ENCODE data around the gene SDF2L1.
"Not testable (repeated sequence)": the region's sequence is repeated elsewhere in the genome, so short reads cannot be mapped to it uniquely, and the experiment has no call there.

SDF2L1 gene

DNA sequence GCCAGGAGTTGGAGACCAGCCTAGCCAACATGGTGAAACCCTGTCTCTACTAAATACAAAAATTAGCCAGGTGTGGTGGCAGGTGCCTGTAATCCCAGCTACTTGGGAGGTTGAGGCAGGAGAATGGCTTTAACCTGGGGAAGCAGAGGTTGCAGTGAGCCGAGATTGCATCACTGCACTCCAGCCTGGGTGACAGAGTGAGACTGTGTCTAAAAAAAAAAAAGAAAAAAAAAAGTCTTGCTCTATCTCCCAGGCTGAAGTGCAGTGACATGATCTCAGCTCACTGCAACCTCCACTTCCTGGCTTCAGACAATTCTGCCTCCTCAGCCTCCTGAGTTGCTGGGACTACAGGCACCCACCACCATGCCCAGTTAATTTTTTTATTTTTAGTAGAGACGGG lies 4.7 kb upstream of the SDF2L1 start:
- not testable (repeated sequence) for DNase-seq

DNA sequence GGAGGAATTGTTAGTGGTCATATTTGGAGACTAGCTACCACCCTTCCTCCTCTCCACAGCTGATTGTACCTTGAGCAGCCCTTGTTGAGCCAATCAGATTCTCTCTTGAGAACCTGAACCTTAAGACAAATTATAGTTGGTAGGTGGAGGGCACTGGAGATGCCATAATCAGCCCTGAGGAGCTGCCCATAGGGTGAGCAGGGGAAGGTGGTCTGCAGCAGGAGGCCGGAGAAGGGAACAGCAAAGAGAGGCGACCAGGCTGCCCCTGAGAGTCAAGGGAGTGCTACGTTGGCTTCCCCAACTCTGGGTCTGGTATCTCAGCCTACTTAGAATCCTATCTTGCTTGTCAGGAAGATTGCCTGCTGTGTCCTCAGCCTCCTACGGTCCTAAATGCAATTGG lies 2.7 kb upstream of the SDF2L1 start:
- DNase-seq, result no peak

DNA sequence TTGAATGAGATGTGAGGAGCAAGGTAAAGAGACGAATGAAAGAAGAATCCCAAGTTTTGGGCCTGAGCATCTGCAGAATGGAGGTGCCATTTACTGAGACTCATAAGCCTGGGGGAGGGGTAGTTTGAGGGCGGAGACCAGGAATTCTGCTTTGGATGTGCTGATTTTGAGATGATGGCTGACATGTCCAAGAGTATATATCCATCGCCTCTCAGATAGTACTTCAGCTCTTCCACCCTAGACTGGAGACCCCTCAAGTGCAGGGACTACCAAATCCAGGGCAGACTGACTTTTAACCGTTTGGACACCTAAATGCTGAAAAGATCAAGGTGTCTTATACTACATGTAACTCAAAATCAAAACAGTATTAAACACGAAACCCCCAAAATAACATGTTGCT lies 1.3 kb upstream of the SDF2L1 start:
- DNase-seq, result no peak

DNA sequence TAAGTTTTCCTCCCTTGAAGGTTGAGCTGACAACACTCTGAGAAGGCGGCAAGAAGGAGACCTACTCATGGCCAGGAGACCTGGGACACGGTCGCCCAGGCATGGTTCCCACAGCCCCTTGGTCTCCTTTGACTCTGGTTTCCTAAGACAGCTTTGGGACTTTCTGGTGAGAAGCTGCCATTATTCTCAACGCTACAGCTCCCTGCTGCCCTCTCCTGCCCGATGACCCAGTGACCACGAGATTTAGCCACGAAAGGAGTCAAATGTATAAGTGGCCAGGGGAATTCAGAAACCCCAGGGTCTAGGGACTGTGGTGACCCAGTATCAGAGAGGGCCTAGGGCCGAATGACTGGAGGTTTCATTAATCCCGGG lies 699 bp upstream of the SDF2L1 start:
- DNase-seq, result no peak

DNA sequence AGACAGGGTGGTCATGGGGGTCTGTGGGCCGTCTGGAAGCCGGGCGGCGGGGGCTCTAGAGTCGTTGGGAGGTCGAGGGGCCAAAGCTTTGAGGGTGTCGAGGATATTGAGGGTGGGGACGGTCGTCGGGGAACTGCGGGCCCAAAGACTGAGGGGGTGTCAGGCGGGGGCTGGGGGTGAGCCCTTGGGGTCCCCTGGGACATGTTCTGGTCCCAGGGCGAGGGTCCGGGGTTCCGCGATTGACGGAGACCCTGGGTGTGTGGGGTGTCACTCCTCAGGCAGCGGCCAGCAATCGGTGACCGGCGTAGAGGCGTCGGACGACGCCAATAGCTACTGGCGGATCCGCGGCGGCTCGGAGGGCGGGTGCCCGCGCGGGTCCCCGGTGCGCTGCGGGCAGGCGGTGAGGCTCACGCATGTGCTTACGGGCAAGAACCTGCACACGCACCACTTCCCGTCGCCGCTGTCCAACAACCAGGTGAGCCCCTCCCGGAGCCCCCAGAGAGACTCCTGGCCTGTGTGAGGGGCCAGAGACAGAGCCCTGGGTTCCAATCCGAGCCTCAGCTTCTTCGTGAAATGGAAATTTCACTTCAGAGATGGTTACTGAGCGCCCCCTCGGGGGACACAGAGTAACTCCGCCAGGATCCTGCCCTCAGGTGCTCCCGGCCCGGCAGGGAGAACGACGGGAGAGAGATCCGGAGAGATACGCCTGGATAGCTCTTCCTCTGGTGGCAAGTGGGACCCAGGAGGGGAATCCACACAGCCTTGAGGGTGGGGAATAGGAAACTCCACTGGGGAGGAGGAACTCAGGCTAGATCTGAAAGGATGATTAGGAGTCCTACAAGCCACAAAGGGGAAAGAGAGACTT lies 714 bp downstream of the SDF2L1 start:
- peak; percentile 44 for DNase-seq

DNA sequence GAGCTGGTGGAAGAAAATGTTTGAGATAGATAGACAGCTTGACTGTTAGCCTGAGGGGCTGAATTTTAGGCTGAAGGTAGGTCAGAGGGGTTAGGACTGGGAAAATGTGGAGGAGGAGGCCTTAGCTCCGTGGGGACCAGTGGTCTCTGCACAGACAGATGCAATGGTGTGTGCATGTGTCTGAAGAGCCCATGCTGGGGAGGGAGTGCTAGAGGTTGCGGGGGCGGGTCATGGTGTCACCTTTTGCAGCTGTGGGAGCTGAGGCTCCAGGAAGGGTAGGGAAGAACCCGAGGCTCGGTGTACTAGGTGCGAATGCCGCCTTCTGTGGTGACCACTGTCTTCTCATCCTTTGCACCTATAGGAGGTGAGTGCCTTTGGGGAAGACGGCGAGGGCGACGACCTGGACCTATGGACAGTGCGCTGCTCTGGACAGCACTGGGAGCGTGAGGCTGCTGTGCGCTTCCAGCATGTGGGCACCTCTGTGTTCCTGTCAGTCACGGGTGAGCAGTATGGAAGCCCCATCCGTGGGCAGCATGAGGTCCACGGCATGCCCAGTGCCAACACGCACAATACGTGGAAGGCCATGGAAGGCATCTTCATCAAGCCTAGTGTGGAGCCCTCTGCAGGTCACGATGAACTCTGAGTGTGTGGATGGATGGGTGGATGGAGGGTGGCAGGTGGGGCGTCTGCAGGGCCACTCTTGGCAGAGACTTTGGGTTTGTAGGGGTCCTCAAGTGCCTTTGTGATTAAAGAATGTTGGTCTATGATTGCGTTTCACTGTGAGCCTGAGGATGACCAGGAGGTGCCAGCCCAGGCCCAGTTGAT lies 1.6 kb downstream of the SDF2L1 start:
- no peak for DNase-seq

DNA sequence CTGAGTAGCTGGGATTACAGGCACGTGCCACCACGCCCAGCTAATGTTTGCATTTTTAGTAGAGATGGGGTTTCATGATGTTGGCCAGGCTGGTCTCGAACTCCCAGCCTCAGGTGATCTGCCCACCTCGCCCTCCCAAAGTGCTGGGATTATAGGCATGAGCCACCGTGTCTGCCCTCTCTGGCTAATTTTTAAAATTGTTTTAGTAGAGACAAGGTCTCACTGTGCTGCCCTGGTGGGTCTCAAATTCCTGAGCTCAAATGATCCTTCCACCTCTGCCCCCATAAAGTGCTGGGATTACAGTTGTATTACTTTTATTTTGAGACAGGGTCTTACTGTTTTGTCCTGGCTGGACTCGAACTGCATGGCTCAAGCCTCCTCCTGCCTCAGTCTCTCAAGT lies 3.4 kb downstream of the SDF2L1 start:
- not testable (repeated sequence) for DNase-seq

DNA sequence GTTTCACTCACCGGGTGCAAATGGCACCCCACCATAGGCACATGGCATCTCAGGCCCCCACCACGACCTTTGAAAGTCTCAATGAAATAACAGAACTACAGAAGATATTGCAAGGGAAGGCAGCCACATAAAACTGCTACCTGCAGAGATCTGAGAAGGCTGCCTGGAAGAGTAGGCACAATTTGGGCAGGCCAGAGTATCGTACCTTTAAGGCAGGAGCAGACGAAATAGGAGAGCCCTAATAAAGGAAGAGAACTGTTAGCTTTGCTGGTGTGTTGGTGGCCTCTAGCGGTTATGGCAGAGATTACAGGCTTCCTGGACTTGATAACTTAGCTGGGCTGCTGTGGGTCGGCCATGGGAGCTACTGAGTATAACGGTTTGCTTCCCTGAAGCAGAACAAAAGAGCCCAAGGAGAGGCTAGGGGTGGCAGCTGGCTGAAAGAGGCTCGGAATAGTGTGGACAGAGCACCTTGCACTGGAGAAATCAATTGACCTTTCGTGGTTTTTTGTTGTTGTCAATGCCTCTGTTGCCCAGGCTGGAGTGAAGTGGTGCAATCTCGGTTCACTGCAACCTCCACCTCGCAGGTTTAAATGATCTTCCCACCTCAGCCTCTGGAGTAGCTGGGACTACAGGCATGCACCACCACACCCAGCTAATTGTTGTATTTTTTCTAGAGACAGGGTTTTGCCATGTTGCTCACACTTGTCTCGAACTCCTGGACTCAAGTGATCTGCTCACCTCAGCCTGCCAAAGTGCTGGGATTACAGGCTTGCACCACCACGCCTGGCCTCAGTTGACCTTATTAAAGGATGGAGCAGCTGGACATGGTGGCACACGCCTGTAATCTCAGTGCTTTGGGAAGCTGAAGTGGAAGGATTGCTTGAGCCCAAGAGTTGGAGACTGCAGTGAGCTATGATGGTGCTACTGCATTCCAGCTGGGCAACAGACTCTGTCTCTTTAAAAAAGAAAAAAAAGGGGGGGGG lies 4.8 kb downstream of the SDF2L1 start:
- peak; percentile 80 for DNase-seq

DNA sequence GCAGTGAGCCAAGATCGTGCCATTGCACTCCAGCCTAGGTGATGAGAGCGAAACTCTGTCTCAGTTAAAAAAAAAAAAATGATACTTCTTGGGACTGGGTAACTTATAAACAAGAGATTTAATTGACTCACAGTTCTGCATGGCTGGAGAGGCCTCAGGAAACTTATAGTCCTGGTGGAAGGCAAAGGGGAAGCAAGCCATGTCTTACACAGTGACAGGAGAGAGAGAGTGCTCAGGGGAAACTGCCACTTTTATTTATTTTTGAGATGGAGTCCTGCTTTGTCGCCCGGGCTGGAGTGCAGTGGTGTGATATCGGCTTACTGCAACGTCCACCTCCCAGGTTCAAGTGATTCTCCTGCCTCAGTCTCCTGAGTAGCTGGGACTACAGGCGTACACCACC lies 8.2 kb downstream of the SDF2L1 start:
- no peak for DNase-seq

DNA sequence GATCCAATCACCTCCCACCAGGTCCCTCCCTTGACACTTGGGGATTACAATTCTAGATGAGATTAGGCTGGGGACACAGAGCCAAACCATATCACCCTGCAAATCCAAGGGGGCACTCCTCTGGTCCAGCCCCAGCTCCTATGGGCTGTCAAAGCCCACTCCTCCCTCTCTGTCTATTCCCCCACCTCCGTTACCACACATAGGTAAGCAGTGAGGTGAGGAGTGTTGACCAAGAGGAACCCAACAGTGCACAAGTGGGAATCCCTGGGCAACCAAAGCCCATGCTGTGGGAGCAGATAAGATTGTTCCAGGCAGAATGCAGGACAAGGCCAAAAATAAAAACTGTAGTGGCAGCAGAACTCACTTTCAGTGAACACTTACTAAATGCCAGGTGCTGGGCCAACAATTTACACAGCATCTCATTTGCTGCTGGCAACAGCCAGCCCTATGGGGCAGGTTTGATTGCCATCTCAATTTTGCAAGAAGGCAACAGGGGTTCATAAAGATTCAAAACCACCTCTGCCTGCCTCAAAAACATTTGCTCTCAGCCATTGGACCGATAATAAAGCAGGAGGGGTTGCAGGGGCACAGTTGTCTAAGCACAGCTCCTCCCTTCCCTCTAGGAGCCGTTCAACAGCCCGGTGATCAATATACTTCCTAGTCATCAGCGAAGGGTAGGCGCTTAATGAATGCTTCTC lies 8.9 kb downstream of the SDF2L1 start:
- no peak for DNase-seq

DNA sequence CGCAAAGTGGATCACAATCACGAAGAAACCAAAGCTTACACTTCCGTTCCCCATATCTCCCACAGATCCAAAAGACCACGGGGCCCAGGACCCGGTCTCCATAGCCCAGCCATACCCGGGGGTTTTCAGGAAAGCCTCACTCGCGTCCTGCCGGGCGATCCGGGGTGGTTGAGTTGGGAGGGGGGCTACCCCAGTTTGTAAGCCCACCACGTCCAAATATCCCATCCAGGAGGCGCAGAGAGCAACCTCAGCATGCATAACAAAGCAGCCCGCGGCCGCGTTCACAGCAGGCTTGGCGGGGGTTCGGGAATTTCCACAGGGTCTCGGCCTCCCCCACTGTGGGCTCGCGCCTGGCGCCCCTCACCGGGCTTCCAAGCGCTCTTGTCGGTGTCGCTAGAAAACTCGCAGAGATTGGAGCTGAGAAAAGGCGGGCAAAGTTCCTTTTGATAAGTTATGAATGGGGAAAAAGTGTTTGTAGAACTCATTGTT lies 9.5 kb downstream of the SDF2L1 start:
- DNase-seq, result no peak

DNA sequence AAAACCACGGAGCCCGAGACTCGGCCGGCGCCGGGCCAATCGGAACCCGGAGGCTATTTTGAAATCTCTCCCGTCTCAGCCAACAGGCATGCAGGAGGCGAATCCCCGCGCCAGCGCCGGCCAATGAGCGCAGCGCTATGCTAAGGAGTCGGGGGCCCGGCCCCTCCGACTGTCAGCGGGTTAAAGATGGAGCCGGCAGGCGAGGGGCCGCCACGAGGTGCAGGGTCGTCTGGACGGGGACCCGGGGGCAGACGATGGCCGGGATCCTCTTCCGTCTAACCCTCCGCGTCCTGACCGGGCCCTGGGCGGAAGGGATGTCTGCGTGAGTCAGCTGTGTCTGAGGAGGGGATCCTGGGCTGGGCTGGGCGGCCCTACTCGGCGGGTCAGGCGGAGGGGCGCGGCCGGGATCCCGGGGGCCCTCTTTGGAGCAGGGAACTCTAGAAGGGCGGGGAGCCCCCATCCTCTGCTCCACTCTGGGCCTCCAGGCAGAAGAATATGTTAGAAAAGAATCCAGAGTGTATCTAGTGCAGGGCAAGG lies 10.0 kb downstream of the SDF2L1 start:
- DNase-seq, result peak; percentile 77

DNA sequence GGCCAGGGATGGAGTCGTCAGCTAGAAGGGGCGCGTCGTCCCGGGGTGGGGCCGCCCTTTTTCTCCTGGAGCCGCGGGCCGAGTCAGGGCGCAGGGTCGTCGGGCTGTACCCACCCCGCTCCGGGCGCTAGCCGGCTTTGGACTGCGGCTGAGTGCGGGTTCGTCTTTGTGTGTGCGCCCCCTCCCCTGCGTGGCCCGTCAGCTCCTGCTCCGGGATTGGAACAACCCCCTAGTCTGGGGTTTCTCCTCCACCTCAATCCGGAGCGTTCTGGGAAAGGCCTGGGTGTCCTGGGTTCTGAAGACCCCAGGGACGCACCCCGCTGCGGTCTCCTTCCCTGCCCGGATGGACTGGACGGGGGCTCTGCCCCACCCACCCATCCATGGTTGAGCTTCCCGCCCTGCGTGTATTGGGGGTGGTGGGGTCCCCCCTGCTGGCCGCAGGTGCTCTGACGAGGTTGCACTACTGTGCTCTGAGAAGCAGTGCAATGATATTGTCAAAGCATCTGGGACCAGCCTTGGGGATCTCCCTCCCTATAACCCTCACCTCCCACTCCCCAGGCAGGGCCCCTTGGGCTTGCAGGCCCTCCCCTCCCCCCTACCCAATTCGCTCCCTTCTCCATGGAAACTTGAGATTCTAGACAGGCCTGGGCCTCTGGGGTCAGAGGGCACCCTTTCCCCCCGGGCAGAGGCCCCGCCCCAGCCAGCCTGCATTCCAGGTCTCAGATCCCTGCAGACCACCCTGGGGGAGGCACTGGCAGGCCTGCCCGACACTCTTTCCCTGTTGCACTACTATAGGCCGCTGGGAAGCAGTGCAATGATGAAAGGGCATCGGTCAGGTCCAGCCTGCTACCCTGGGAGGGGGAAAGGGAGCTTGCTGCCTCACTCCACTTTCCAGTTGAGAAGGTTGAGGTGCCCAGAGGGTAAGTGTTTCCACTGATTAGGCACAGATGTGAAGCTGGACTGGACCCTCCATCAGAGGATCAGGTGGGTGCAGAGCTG lies 10.7 kb downstream of the SDF2L1 start:
- no peak for DNase-seq

DNA sequence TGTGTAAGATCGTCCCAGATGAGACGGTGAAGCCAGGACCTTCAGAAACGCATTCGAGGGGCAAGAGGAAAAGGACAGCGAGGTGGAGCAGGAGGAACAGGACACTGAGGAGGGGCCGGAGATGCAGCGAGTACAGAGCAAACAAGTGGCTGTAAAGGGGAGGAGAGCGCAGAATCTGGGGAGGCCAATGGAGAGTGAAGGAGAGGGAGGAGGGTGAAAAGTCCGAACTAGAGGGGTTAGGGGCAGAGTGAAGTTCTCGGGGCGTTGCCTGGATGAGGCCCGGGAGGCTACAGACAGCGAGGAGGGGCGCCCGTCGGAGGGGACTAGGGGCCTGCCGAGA lies 14.9 kb downstream of the SDF2L1 start:
- DNase-seq, result no peak

DNA sequence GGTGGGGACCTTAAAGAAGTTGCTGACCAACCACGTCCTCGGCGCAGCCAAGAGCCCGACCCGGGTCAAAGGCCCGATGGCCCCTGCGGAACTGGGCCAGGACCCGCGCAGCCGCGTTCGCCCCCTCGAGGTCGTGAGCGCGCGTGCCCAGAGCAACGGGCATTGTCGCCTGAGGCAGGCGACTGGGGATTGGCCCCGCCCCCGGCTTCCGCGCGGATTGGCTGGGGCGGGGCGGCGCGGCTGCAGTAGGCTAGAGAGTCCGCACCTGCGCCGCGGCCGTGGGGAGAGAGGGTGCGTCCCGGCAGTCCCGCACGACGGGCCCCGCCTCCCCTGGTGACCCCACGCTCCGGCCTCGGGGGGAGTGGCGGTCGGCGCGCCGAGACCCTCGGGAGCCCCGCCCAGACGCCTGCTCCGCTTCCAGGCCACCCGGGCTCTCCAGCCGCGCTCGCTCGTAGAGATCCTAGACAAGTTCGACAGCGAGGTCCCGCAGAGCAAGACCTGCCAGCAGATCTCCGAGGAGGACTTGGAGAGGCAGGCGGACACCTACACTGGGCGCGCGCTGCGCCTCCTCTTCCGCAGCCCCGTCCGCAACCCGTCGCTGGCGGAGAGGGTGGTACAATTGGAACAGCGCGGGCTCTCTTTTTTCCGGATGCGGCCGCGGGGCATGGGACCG lies 15.4 kb downstream of the SDF2L1 start:
- DNase-seq, result peak; percentile 77

DNA sequence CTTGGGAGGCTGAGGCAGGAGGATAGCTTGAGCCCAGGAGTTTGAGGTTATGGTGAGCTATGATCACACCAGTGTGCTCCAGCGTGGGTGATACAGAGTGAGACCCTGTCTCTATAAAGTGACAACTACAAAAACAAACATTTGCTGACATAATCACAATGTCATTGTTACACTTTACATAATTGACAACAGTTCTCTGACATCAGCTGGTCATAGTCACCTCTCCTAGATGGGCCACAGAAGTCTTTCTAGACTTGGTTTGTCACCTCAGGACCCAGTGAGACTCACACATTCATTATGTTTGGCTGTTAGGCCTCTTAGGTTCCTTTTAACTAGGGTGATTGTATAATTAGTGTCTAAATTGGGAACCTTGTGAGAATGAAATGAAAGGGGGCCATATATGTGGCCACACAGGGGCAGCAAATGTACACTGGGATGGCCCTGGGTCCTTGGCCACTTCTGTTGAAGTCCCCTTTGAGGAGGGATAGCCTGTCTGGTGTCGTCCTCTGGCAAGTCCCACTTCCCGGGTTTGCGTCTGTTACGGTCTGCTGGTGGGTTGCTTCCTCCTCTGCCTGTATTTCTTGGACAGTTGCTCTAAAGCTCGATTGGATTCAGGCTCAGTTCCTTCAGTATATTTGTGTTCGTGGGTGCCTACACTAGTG lies 17.9 kb downstream of the SDF2L1 start:
- DNase-seq, result no peak

DNA sequence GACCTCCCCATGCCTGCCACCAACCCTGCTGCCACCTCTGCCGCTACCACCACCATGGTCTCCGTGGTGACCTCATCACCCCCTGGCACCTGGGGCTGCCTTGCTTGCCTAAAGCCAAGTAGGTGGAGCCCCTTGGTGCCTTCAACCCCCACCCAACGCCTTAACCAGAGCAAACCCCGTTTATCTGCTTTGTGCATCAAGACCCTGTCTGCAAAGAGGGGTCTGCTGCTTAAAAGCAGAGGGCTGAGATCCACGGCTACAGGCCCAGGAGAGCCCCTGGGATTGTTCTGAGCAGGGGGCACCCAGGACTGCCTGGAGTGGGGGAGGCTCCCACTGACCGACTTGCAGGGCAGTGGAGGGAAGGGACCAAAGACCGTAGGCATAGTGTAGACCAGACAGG lies 18.8 kb downstream of the SDF2L1 start:
- no peak for DNase-seq

DNA sequence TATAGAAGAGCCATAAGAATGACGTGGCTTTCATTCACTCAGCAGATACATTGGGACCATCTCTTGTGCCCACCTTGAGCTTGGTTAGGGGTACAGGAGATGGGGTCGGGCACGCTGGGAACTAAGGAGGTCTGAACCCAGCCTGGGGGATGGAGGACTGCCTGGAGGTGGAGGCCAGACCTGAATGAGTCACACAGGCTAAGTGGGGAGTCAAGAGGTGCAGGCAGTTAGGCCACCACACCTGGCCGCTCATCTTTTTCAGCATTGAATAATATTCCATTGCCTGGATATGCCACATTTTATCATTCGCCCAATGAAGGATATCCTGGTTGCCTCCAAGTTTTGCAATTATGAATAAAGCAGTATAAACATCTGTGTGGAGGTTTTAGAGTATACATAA lies 19.9 kb downstream of the SDF2L1 start:
- DNase-seq, result no peak

DNA sequence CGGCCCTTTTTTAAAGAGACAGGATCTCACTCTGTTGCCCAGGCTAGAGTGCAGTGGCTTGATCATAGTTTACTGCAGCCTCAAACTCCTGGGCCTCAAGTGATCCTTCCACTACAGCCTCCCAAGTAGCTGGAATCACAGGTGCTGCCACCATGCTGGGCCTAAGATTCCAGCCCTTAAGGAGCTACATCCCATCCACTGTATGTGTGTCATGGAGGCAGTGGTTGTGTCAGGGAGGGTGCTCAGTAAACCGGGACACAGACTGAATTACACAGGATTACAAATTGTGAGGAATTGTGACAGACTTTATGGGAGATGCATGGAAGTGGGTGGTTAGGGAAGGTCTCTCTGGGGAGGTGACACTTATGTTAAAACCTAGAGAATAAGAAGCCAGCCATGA lies 21.6 kb downstream of the SDF2L1 start:
- no peak for DNase-seq

Data from CD4-positive, alpha-beta T cell treated with Interferon gamma for 1 hour (primary cell).